ENCODE measurements around the gene FILIP1.

DNA sequence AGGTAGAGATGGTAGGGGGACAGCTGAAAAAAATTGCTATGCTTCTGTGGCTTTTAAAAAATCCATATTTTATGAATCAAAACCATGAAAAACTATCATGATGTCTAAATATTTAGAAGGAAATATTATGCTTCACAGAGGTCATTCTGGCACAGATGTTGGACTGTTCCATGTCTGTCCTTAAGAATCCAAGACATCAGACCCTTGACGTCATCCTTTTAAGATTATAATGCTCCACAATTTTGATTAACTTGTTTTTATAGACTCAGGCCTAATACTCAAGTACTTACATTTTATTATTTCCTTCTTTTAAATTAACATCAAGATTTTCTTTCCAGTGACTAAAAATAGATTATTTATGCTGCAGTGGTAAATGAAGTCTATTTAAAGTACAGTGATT, 29.7 kb downstream of the FILIP1 start:
- TF ChIP-seq POLR2AphosphoS5 (IDR thresholded peaks at IDR 0.05) (no peak), POLR2A (IDR thresholded peaks at IDR 0.05) (no peak), EP300 (IDR thresholded peaks at IDR 0.05) (no peak)
- TF ChIP-seq, protein P1, sequence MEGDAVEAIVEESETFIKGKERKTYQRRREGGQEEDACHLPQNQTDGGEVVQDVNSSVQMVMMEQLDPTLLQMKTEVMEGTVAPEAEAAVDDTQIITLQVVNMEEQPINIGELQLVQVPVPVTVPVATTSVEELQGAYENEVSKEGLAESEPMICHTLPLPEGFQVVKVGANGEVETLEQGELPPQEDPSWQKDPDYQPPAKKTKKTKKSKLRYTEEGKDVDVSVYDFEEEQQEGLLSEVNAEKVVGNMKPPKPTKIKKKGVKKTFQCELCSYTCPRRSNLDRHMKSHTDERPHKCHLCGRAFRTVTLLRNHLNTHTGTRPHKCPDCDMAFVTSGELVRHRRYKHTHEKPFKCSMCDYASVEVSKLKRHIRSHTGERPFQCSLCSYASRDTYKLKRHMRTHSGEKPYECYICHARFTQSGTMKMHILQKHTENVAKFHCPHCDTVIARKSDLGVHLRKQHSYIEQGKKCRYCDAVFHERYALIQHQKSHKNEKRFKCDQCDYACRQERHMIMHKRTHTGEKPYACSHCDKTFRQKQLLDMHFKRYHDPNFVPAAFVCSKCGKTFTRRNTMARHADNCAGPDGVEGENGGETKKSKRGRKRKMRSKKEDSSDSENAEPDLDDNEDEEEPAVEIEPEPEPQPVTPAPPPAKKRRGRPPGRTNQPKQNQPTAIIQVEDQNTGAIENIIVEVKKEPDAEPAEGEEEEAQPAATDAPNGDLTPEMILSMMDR (IDR thresholded peaks at IDR 0.05), result no peak

Measured in stomach (tissue), 4 donors.